ENCODE results near the gene CENPV. TPM values are rescaled to one million over a fixed set of nuclear protein-coding genes. Genes with fewer than 3 reads are reported as not detected.

The CENPV gene
- total RNA-seq, 1 donor from 2014 or later: 488 TPM

- H3K9me3 Mint-ChIP-seq: no peaks in the 10 kb centered on the region
- DNase-seq (ENCODE audit: low read depth, low spot score): no peak
- peaks cover 36% of the 10 kb centered on the region for H3K4me1 Mint-ChIP-seq
- H3K27ac Mint-ChIP-seq (ENCODE audit: unreplicated experiment): no peak overlapping the region
- H3K4me3 Mint-ChIP-seq: peak overlapping the region; percentile 74
- H3K27me3 Mint-ChIP-seq (ENCODE audit: low read depth): no peaks in the 10 kb centered on the region
- TF ChIP-seq CTCF (conservative IDR thresholded peaks at IDR 0.05): no peak
- H3K36me3 Mint-ChIP-seq (ENCODE audit: low read depth): peaks cover 29% of the 10 kb centered on the region
Observed at GRCh38 chr17:16346721-16347271, 6.5 kb downstream of the CENPV start.

GRCh38 chr17:16345565-16345964 is 7.7 kb downstream of the CENPV start:
- peaks cover 24% of the 10 kb centered on the region for H3K4me1 Mint-ChIP-seq
- DNase-seq (ENCODE audit: low read depth, low spot score): no peak
- H3K4me3 Mint-ChIP-seq: peak overlapping the region; percentile 66
- no peak for TF ChIP-seq CTCF (conservative IDR thresholded peaks at IDR 0.05)
- H3K36me3 Mint-ChIP-seq (ENCODE audit: low read depth): peaks cover 28% of the 10 kb centered on the region
- H3K27ac Mint-ChIP-seq (ENCODE audit: unreplicated experiment): no peak overlapping the region
- no peaks in the 10 kb centered on the region for H3K9me3 Mint-ChIP-seq
- H3K27me3 Mint-ChIP-seq (ENCODE audit: low read depth): no peaks in the 10 kb centered on the region

- H3K27me3 Mint-ChIP-seq (ENCODE audit: low read depth): no peaks in the 10 kb centered on the region
- H3K36me3 Mint-ChIP-seq (ENCODE audit: low read depth): peaks cover 28% of the 10 kb centered on the region
- H3K4me3 Mint-ChIP-seq: peak overlapping the region; percentile 47
- H3K27ac Mint-ChIP-seq (ENCODE audit: unreplicated experiment): no peak overlapping the region
- peaks cover 7% of the 10 kb centered on the region for H3K4me1 Mint-ChIP-seq
- TF ChIP-seq CTCF (conservative IDR thresholded peaks at IDR 0.05): no peak
- no peaks in the 10 kb centered on the region for H3K9me3 Mint-ChIP-seq
- DNase-seq (ENCODE audit: low read depth, low spot score): no peak
Observed at GRCh38 chr17:16343569-16343968, 9.7 kb downstream of the CENPV start.

GRCh38 chr17:16342979-16343378 is 10.3 kb downstream of the CENPV start:
- H3K27ac Mint-ChIP-seq (ENCODE audit: unreplicated experiment): no peak overlapping the region
- TF ChIP-seq CTCF (conservative IDR thresholded peaks at IDR 0.05): no peak
- peaks cover 31% of the 10 kb centered on the region for H3K36me3 Mint-ChIP-seq (ENCODE audit: low read depth)
- H3K27me3 Mint-ChIP-seq (ENCODE audit: low read depth): no peaks in the 10 kb centered on the region
- H3K9me3 Mint-ChIP-seq: no peaks in the 10 kb centered on the region
- H3K4me1 Mint-ChIP-seq: peaks cover 4% of the 10 kb centered on the region
- DNase-seq (ENCODE audit: low read depth, low spot score): no peak
- H3K4me3 Mint-ChIP-seq: no peak overlapping the region

GRCh38 chr17:16339959-16340358 is 13.3 kb downstream of the CENPV start:
- Mint-ChIP-seq H3K27ac (ENCODE audit: unreplicated experiment) (no peak overlapping the region), H3K4me1 (no peaks in the 10 kb centered on the region), H3K9me3 (no peaks in the 10 kb centered on the region), H3K4me3 (no peak overlapping the region), H3K36me3 (ENCODE audit: low read depth) (peaks cover 21% of the 10 kb centered on the region), H3K27me3 (ENCODE audit: low read depth) (no peaks in the 10 kb centered on the region)
- TF ChIP-seq CTCF (conservative IDR thresholded peaks at IDR 0.05): no peak
- no peak for DNase-seq (ENCODE audit: low read depth, low spot score)
